ENCODE data around the gene FAM217B.

Gene FAM217B

GRCh38 chr20:59985864-59986263 lies 45.7 kb downstream of the FAM217B start:
- no peak overlapping the region for H2AFZ ChIP-seq
- TF ChIP-seq, protein P1, sequence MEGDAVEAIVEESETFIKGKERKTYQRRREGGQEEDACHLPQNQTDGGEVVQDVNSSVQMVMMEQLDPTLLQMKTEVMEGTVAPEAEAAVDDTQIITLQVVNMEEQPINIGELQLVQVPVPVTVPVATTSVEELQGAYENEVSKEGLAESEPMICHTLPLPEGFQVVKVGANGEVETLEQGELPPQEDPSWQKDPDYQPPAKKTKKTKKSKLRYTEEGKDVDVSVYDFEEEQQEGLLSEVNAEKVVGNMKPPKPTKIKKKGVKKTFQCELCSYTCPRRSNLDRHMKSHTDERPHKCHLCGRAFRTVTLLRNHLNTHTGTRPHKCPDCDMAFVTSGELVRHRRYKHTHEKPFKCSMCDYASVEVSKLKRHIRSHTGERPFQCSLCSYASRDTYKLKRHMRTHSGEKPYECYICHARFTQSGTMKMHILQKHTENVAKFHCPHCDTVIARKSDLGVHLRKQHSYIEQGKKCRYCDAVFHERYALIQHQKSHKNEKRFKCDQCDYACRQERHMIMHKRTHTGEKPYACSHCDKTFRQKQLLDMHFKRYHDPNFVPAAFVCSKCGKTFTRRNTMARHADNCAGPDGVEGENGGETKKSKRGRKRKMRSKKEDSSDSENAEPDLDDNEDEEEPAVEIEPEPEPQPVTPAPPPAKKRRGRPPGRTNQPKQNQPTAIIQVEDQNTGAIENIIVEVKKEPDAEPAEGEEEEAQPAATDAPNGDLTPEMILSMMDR (IDR thresholded peaks at IDR 0.05) = no peak
- H3K4me2 ChIP-seq (ENCODE audit: low read length) = no peak overlapping the region
- no peaks in the 10 kb centered on the region for H3K79me2 ChIP-seq
- H3K9ac ChIP-seq = no peak overlapping the region
- H3K27me3 ChIP-seq (ENCODE audit: control insufficient read depth, insufficient read depth, low read length) = no peaks in the 10 kb centered on the region
- no peaks in the 10 kb centered on the region for H3K9me3 ChIP-seq (ENCODE audit: control insufficient read depth, low read length)
- H3K4me1 ChIP-seq = no peaks in the 10 kb centered on the region
- H3K4me3 ChIP-seq (ENCODE audit: low read depth, low read length) = no peak overlapping the region
- no peaks in the 10 kb centered on the region for H3K36me3 ChIP-seq (ENCODE audit: control insufficient read depth, insufficient read depth, low read length)
- H3K27ac ChIP-seq = no peak overlapping the region

DNA sequence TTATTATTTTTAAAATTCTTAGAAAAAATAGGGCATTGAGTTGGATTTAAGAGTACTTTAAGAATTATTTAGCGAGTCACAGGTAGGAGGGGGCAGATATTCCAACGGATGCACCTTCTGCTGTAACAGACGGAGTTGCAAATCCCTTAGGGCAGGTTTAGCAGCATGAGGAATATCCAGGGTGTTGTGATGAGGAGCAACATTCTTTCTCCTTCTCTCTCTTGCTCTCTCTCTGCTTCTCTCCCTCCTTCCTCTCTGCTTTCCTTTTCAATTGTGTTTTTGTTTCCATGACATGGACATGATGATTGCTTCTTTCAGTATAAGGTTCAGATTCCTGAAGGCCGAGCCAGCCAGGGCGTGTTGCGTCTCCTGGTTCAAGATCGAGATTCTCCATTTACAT lies 46.9 kb downstream of the FAM217B start:
- no peak overlapping the region for H3K9ac ChIP-seq
- H3K36me3 ChIP-seq (ENCODE audit: control insufficient read depth, insufficient read depth, low read length) = no peaks in the 10 kb centered on the region
- H3K79me2 ChIP-seq = no peaks in the 10 kb centered on the region
- H3K4me3 ChIP-seq (ENCODE audit: low read depth, low read length) = no peak overlapping the region
- H3K4me2 ChIP-seq (ENCODE audit: low read length) = no peak overlapping the region
- H3K27ac ChIP-seq = no peak overlapping the region
- TF ChIP-seq, protein P1 (IDR thresholded peaks at IDR 0.05) = no peak
- H3K9me3 ChIP-seq (ENCODE audit: control insufficient read depth, low read length) = no peaks in the 10 kb centered on the region
- H3K27me3 ChIP-seq (ENCODE audit: control insufficient read depth, insufficient read depth, low read length) = no peaks in the 10 kb centered on the region
- no peaks in the 10 kb centered on the region for H3K4me1 ChIP-seq
- no peak overlapping the region for H2AFZ ChIP-seq

GRCh38 chr20:59988141-59988540 lies 48.0 kb downstream of the FAM217B start:
- H3K9ac ChIP-seq = no peak overlapping the region
- no peaks in the 10 kb centered on the region for H3K36me3 ChIP-seq (ENCODE audit: control insufficient read depth, insufficient read depth, low read length)
- TF ChIP-seq, protein P1 (IDR thresholded peaks at IDR 0.05) = no peak
- no peaks in the 10 kb centered on the region for H3K79me2 ChIP-seq
- no peaks in the 10 kb centered on the region for H3K4me1 ChIP-seq
- H3K9me3 ChIP-seq (ENCODE audit: control insufficient read depth, low read length) = no peaks in the 10 kb centered on the region
- no peak overlapping the region for H3K27ac ChIP-seq
- no peak overlapping the region for H2AFZ ChIP-seq
- no peak overlapping the region for H3K4me3 ChIP-seq (ENCODE audit: low read depth, low read length)
- no peak overlapping the region for H3K4me2 ChIP-seq (ENCODE audit: low read length)
- no peaks in the 10 kb centered on the region for H3K27me3 ChIP-seq (ENCODE audit: control insufficient read depth, insufficient read depth, low read length)

DNA sequence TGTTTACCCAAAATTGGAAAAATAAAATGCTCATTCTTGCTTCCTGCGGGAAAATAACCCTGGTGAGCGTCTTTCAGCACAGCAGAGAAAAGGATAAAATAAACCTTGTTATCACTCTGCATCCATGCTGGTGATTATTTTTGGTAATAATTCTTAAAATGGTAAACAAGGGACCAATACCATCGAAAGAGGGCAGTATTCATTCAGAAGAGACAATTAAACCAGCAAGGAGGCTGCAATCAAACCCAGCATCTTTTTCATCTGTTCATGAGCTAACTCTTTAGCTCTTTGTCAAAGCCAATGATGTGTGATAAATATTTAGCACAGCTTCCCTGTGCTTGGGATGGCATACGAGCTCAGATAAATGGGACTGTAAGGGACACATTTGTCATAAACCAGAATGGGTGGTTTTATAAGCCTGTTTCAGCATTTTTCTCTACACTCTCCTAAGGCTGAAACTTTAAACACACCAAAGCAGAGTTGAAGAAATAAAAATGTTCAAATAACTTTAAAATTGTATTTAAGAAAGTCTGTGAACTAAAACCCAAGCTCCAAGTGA lies 52.4 kb downstream of the FAM217B start:
- Histone ChIP-seq H3K36me3 (ENCODE audit: control insufficient read depth, insufficient read depth, low read length) (no peaks in the 10 kb centered on the region), H3K27ac (no peak overlapping the region), H2AFZ (no peak overlapping the region), H3K9ac (no peak overlapping the region), H3K27me3 (ENCODE audit: control insufficient read depth, insufficient read depth, low read length) (no peaks in the 10 kb centered on the region), H3K4me2 (ENCODE audit: low read length) (no peak overlapping the region), H3K4me1 (no peaks in the 10 kb centered on the region), H3K9me3 (ENCODE audit: control insufficient read depth, low read length) (no peaks in the 10 kb centered on the region), H3K4me3 (ENCODE audit: low read depth, low read length) (no peak overlapping the region), H3K79me2 (no peaks in the 10 kb centered on the region)
- TF ChIP-seq, protein P1 (IDR thresholded peaks at IDR 0.05) = no peak

DNA sequence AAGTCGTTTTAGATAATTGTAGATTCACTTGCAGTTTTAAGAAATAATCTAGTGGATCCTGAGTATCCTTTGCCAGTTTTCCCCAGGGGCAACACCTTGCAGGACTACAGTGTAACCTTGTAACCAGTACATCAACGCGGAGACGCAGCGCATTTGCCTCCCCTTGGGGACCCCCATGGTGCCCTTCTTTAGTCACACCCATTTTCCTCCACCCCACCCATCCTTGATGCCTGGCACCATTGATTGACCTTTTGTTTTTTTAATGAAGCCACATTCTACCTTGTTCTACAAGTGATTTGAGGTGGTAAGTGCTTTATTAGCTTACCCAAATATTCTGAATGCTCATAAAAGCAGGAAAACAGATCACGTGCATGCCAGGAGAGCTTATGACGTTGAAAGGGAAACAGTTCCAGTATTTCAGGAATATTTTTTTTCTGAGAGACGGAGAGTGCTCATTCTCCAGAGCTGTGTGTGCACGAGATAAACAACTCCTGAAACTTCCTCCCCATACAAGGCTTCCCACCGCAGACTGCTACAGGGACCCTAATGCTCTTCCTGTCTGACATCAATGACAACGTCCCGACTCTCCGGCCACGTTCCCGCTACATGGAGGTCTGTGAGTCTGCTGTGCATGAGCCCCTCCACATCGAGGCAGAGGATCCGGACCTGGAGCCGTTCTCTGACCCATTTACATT lies 53.7 kb downstream of the FAM217B start:
- Histone ChIP-seq H2AFZ (no peak overlapping the region), H3K9me3 (ENCODE audit: control insufficient read depth, low read length) (no peaks in the 10 kb centered on the region), H3K27ac (no peak overlapping the region), H3K79me2 (no peaks in the 10 kb centered on the region), H3K4me3 (ENCODE audit: low read depth, low read length) (no peak overlapping the region), H3K4me2 (ENCODE audit: low read length) (no peak overlapping the region), H3K27me3 (ENCODE audit: control insufficient read depth, insufficient read depth, low read length) (no peaks in the 10 kb centered on the region), H3K36me3 (ENCODE audit: control insufficient read depth, insufficient read depth, low read length) (no peaks in the 10 kb centered on the region), H3K4me1 (no peaks in the 10 kb centered on the region), H3K9ac (no peak overlapping the region)
- TF ChIP-seq, protein P1 (IDR thresholded peaks at IDR 0.05) = no peak

Measured in parathyroid adenoma (tissue), 2 donors.